HepG2 (cell line): Measurements from ENCODE around the gene URI1. TPM values are rescaled to one million over a fixed set of nuclear protein-coding genes. Genes with fewer than 3 reads are reported as not detected.

Experiments used
- ATAC-seq: fragments of 200-7000 bp; cut with Tn5 transposase; 3 replicates; pipeline ENCODE4 v1.9.1; 2020; ENCODE audit warnings: mild to moderate bottlenecking, moderate library complexity
- BruUV-seq: library from RNA; stranded (reverse); fragments of 400-500 nt; replicated peaks from 2 replicates; lab custom pipeline; 2021; lab: Mats Ljungman, UMichigan
- CTCF ChIA-PET: fragments of 300-600 bp; formaldehyde crosslinking; extraction: SDS; loops from one replicate; lab custom pipeline; 2021; ENCODE audit warnings: low total read pairs, inconsistent platforms, low intra/inter-chr PET ratio; lab: Yijun Ruan, JAX
- POLR2A ChIA-PET: fragments of 350-600 bp; sonication (Branson Sonifier 250); formaldehyde crosslinking; loops from one replicate; lab custom pipeline; 2020; ENCODE audit warnings: antibody characterized with exemption, inconsistent platforms; lab: Yijun Ruan, JAX
- DNase-seq: peaks from one replicate; pipeline ENCODE4 v3.0.0-alpha.2; 2015; ENCODE audit warnings: low spot score
- FAIRE-seq: peaks from 3 replicates; lab custom pipeline; 2011; peaks lifted over from hg19 to GRCh38; lab: Jason Lieb, UNC
- H2AFZ ChIP-seq: one replicate; pipeline ENCODE4 v1.6.1; 2011; ENCODE audit warnings: low read length, inconsistent platforms
- H3K27ac ChIP-seq: fragments of 300-600 bp; 3 replicates; pipeline ENCODE4 v1.8.0; 2011; ENCODE audit warnings: mixed run types, mild to moderate bottlenecking, mixed read lengths, low read length, inconsistent platforms; ENCODE audit not compliant: insufficient read depth; ENCODE audit errors: extremely low read length
- H3K27me3 ChIP-seq, 2 experiments: fragments of 200-600 bp in 1 of 2; 2 replicates in 1 of 2; 3 replicates in 1 of 2; pipeline versions ENCODE4 v1.6.0 to v1.8.0; 2011; ENCODE audit warnings: low read length in 2 of 2, mild to moderate bottlenecking in 2 of 2, moderate library complexity in 2 of 2, inconsistent platforms in 1 of 2; ENCODE audit not compliant: insufficient read depth in 2 of 2, control insufficient read depth in 1 of 2
- H3K36me3 ChIP-seq, 2 experiments: fragments of 200-600 bp in 1 of 2; replicated peaks in 1 of 2; 2 replicates in 1 of 2; 3 replicates in 1 of 2; pipeline versions ENCODE4 v1.5.1 to v1.8.0; 2011; ENCODE audit warnings: low read length in 2 of 2, inconsistent platforms in 1 of 2; ENCODE audit not compliant: insufficient read depth in 2 of 2, control insufficient read depth in 1 of 2
- H3K4me1 ChIP-seq: 2 replicates; pipeline ENCODE4 v1.5.1; 2012; ENCODE audit warnings: low read length, inconsistent platforms; ENCODE audit not compliant: insufficient read depth
- H3K4me2 ChIP-seq: 2 replicates; pipeline ENCODE4 v1.6.0; 2011; ENCODE audit warnings: low read depth, low read length, inconsistent platforms
- H3K4me3 ChIP-seq, 3 experiments: fragments of 200-600 bp in 1 of 3; sonication (generic), shearing (Covaris generic) in 1 of 3; replicated peaks in 1 of 3; 2 replicates each; pipeline ENCODE4 v1.5.1; 2011 to 2016; ENCODE audit warnings: low read length in 3 of 3, inconsistent platforms in 2 of 3, low read depth in 2 of 3, mild to moderate bottlenecking in 2 of 3, control low read depth in 1 of 3, mixed read lengths in 1 of 3; ENCODE audit not compliant: insufficient read depth in 1 of 3
- H3K79me2 ChIP-seq: one replicate; pipeline ENCODE4 v1.6.1; 2011; ENCODE audit warnings: low read length, inconsistent platforms; ENCODE audit not compliant: insufficient read depth
- H3K9ac ChIP-seq: 2 replicates; pipeline ENCODE4 v1.6.0; 2011; ENCODE audit warnings: mild to moderate bottlenecking, low read depth, low read length, inconsistent platforms; ENCODE audit not compliant: insufficient read depth
- H3K9me3 ChIP-seq: 2 replicates; pipeline ENCODE4 v1.5.1; 2012; ENCODE audit warnings: mild to moderate bottlenecking, low read length
- H4K20me1 ChIP-seq: 2 replicates; pipeline ENCODE4 v1.6.0; 2011; ENCODE audit warnings: inconsistent platforms, mild to moderate bottlenecking, low read length, moderate library complexity; ENCODE audit not compliant: insufficient read depth
- CREB1 ChIP-seq, 2 experiments: fragments of 450-650 bp in 1 of 2; IDR thresholded peaks; 2 replicates each; pipeline ENCODE4 v1.6.1; 2016 to 2017; ENCODE audit warnings: control low read depth in 1 of 2, mild to moderate bottlenecking in 1 of 2, missing compliant biosample characterization in 1 of 2, missing genetic modification characterization in 1 of 2
- THAP9 ChIP-seq: sonication (generic); formaldehyde crosslinking; IDR thresholded peaks from 2 replicates; pipeline ENCODE4; 2020; ENCODE audit warnings: missing genetic modification reagents, mild to moderate bottlenecking, borderline replicate concordance
- ZBTB43 ChIP-seq: sonication (generic); formaldehyde crosslinking; conservative IDR thresholded peaks from 2 replicates; pipeline ENCODE4 v1.4.0; 2020; ENCODE audit warnings: missing genetic modification reagents
- ZNF790 ChIP-seq: sonication (generic); formaldehyde crosslinking; IDR thresholded peaks from 2 replicates; pipeline ENCODE4 v1.8.0; 2022; ENCODE audit warnings: missing genetic modification reagents, mild to moderate bottlenecking, borderline replicate concordance
- whole genome bisulfite sequencing: methylation state at CpG from one replicate; pipeline ENCODE4 v1.1.6; 2017; ENCODE audit warnings: low lambda C conversion rate; 5-methylcytosine and 5-hydroxymethylcytosine counted together
- in situ Hi-C: cut with HindIII; loops from 2 replicates; pipeline ENCODE4 v1.10.0; 2017; ENCODE audit warnings: low pct_unique_long_range_greater_than_20kb; ENCODE audit not compliant: extremely low pct_ligation_motif_present
- intact Hi-C: fragments of 100-400 bp; cut with micrococcal nuclease; formaldehyde crosslinking; loops from one replicate; pipeline ENCODE4 v1.10.0; 2022; ENCODE audit not compliant: unreplicated experiment
- polyA plus RNA-seq, 8 experiments: library from polyadenylated mRNA; depleted of rRNA in 3 of 8; stranded (reverse) in 7 of 8; unstranded in 1 of 8; fragments of >200 nt; fragmentation: Illumina TruSeq in 4 of 8; extraction: Trizol in 4 of 8; gene quantifications; 2 replicates each; pipeline versions ENCODE4 v1.2.1 to v1.2.3, GENCODE V29; 2011 to 2016; ENCODE audit warnings: low read depth in 4 of 8, missing spikeins in 1 of 8, mixed read lengths in 1 of 8; ENCODE audit not compliant: insufficient read depth in 1 of 8
- total RNA-seq, 5 experiments: library from RNA; depleted of rRNA; stranded (reverse); fragments of >200 nt; fragmentation: Illumina TruSeq; extraction: Trizol; gene quantifications; 2 replicates each; pipeline ENCODE4 v1.2.3, GENCODE V29; 2016; ENCODE audit warnings: low read depth in 1 of 5

The URI1 gene
- total and polyA plus RNA-seq, 2 of the 13 experiments (the other 11 are each of a cell fraction or from before 2014, with no cell fraction given): 43.6 to 67.9 TPM

- H4K20me1 ChIP-seq: no peaks in the 10 kb centered on the region
- FAIRE-seq: no peak
- TF ChIP-seq ZBTB43 (CRISPR knock-in tag) (no peak), THAP9 (CRISPR knock-in tag) (no peak), ZNF790 (CRISPR knock-in tag) (no peak), CREB1 (IDR thresholded peaks at IDR 0.05) (peak; percentile 72), CREB1 (CRISPR knock-in tag; IDR thresholded peaks at IDR 0.05) (no peak)
- H3K9me3 ChIP-seq: no peaks in the 10 kb centered on the region
- H3K4me1 ChIP-seq: no peaks in the 10 kb centered on the region
- intact Hi-C loops: no loop called here
- H2AFZ ChIP-seq: no peak overlapping the region
- H3K79me2 ChIP-seq: no peaks in the 10 kb centered on the region
- ATAC-seq: no peak
- H3K27ac ChIP-seq: no peak overlapping the region
- no peak overlapping the region for H3K9ac ChIP-seq
- no peak overlapping the region for H3K4me3 ChIP-seq
- POLR2A ChIA-PET: no interaction called here
- no peak overlapping the region for H3K4me2 ChIP-seq
- in situ Hi-C loops: no loop called here
- BruUV-seq: no TSS peak
- WGBS: 96% methylated on average over 10 of the region's 10 CpGs
- no peaks in the 10 kb centered on the region for H3K27me3 ChIP-seq
- no peak for DNase-seq
- CTCF ChIA-PET: no interaction called here
- H3K36me3 ChIP-seq: peaks cover 5 to 60% of the 10 kb centered on the region in 2 experiments
Observed at GRCh38 chr19:30009013-30009412, 67.0 kb downstream of the URI1 start.
